Stomach (tissue), 9 donors: ENCODE measurements around the gene COX4I1. TPM values are rescaled to one million over a fixed set of nuclear protein-coding genes. Genes with fewer than 3 reads are reported as not detected.
"Not testable (repeated sequence)": the region's sequence is repeated elsewhere in the genome, so short reads cannot be mapped to it uniquely, and the experiment has no call there.

Source experiments
- DNase-seq, 2 donors: peaks; one replicate each; pipeline versions ENCODE4 v3.0.0 to v3.0.0-alpha.2; 2013 to 2019
- H3K27ac ChIP-seq, 5 donors: fragments of 200-600 bp in 4 of 5; sonication (generic) in 4 of 5; one replicate each; pipeline ENCODE4 v1.5.1; 2013 to 2019; ENCODE audit warnings: mild to moderate bottlenecking in 1 of 5, moderate library complexity in 1 of 5
- H3K27me3 ChIP-seq, 3 donors: fragments of 200-600 bp; sonication (generic); one replicate each; pipeline ENCODE4 v1.5.1; 2017 to 2019; ENCODE audit warnings: mixed run types in 1 of 3
- H3K36me3 ChIP-seq, 4 donors: fragments of 200-600 bp; sonication (generic); 1 replicate in 3 of 4; 2 replicates in 1 of 4; pipeline ENCODE4 v1.5.1; 2016 to 2019
- H3K4me1 ChIP-seq, 4 donors: fragments of 200-600 bp; sonication (generic); one replicate each; pipeline ENCODE4 v1.5.1; 2016 to 2019
- H3K4me3 ChIP-seq, 4 donors: fragments of 200-600 bp; sonication (generic) in 3 of 4; one replicate each; pipeline ENCODE4 v1.5.1; 2016 to 2019; ENCODE audit warnings: mild to moderate bottlenecking in 1 of 4
- H3K9me3 ChIP-seq, 4 donors: fragments of 200-600 bp; sonication (generic); one replicate each; pipeline ENCODE4 v1.5.1; 2016 to 2019
- CTCF ChIP-seq, 7 experiments: fragments of 450-650 bp in 4 of 7; fragments of 200-600 bp in 3 of 7; sonication (generic) in 3 of 7; IDR thresholded peaks; one replicate each; pipeline ENCODE4 v1.5.1; 2016 to 2019; ENCODE audit warnings: antibody characterized with exemption in 7 of 7, control low read depth in 2 of 7, mild to moderate bottlenecking in 1 of 7
- EP300 ChIP-seq: sonication (generic); formaldehyde crosslinking; IDR thresholded peaks from one replicate; pipeline ENCODE4 v1.6.1; 2017; ENCODE audit warnings: antibody characterized with exemption
- POLR2A ChIP-seq, 4 donors: fragments of 450-650 bp; IDR thresholded peaks; one replicate each; pipeline ENCODE4 v1.6.1; 2016; ENCODE audit warnings: antibody characterized with exemption in 4 of 4, control low read depth in 2 of 4, mild to moderate bottlenecking in 1 of 4, moderate library complexity in 1 of 4
- POLR2AphosphoS5 ChIP-seq, 3 donors: sonication (generic); formaldehyde crosslinking; IDR thresholded peaks; one replicate each; pipeline ENCODE4 v1.6.1; 2016; ENCODE audit warnings: antibody characterized with exemption in 3 of 3
- WGBS, 5 donors: extraction: QIAGEN DNeasy Blood & Tissue Kit in 3 of 5; methylation state at CpG; one replicate each; pipeline versions ENCODE4 v1.1.5 to v1.1.7; 2013 to 2018; 5-methylcytosine and 5-hydroxymethylcytosine counted together
- intact Hi-C: fragments of 100-400 bp; cut with DNase I; formaldehyde crosslinking; loops from one replicate; pipeline ENCODE4 v1.15.1; 2023; ENCODE audit warnings: low total_unique reads
- polyA plus RNA-seq, 3 donors: library from polyadenylated mRNA; stranded (reverse); fragments of 200-250 nt; gene quantifications; one replicate each; pipeline ENCODE4 v1.2.3, GENCODE V29; 2013
- total RNA-seq, 5 donors: library from RNA; depleted of rRNA; stranded (reverse); fragments of >200 nt; gene quantifications; one replicate each; pipeline versions ENCODE4 v1.1.0 to v1.2.3, GENCODE V29; 2014 to 2016
- donor health status: healthy with polysubstance abuse.
- donor health status: Bipolar disorder and iron deficiency.
- donor health status: healthy.

The COX4I1 gene
- total and polyA plus RNA-seq, 8 donors = 57.2 to 1,368 (median 668) TPM

GRCh38 chr16:85816159-85816558 lies 16.7 kb downstream of the COX4I1 start:
- intact Hi-C loops = loop anchor here (10.0 kb wide), 1 partner anchor 69 kb away; no protein-coding TSS in a partner anchor
- no peaks in the 10 kb centered on the region for H3K36me3 ChIP-seq
- no peak overlapping the region for H3K27ac ChIP-seq
- 89 to 96% (median 94%) methylated on average over 14 of the region's 14 CpGs for WGBS, 5 donors
- TF ChIP-seq EP300 = no peak
- no peak for TF ChIP-seq POLR2AphosphoS5 (IDR thresholded peaks at IDR 0.05)
- TF ChIP-seq CTCF (IDR thresholded peaks at IDR 0.05) = no peak
- TF ChIP-seq POLR2A (IDR thresholded peaks at IDR 0.05) = no peak
- H3K4me1 ChIP-seq = peaks cover 0 to 9% (median 1%) of the 10 kb centered on the region in 4 donors
- H3K9me3 ChIP-seq = no peaks in the 10 kb centered on the region
- DNase-seq = no peak
- no peak overlapping the region for H3K4me3 ChIP-seq
- H3K27me3 ChIP-seq = peaks cover 0 to 42% (median 0%) of the 10 kb centered on the region in 3 donors

DNA sequence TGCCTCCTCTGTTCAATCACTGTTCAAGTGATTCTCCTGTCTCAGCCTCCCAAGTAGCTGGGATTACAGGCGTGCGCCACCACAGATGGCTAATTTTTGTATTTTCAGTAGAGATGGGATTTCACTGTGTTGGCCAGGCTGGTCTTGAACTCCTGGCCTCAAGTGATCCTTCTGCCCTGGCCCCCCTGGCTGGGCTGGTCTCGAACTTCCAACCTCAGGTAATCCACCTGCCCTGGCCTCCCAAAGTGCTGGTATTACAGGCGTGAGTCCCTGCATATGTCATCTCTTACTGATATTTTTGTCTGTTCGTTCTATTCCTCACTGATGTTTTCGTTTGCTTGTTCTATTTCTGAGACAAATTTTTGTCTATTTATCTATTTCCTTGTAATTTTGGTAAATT lies 17.7 kb downstream of the COX4I1 start:
- intact Hi-C loops = loop anchor here (10.0 kb wide), 1 partner anchor 68 kb away; no protein-coding TSS in a partner anchor
- H3K9me3 ChIP-seq, H3K4me3 ChIP-seq, DNase-seq, H3K27ac ChIP-seq, H3K36me3 ChIP-seq: not testable (repeated sequence)
- peaks cover 0 to 19% (median 5%) of the 10 kb centered on the region in 4 donors for H3K4me1 ChIP-seq
- WGBS, 5 donors = 83 to 94% (median 89%) methylated on average over 6 of the region's 6 CpGs
- H3K27me3 ChIP-seq = peaks cover 0 to 36% (median 0%) of the 10 kb centered on the region in 3 donors

GRCh38 chr16:85819245-85819644 lies 19.8 kb downstream of the COX4I1 start:
- intact Hi-C loops = loop anchor here (10.0 kb wide), 1 partner anchor 66 kb away; no protein-coding TSS in a partner anchor

DNA sequence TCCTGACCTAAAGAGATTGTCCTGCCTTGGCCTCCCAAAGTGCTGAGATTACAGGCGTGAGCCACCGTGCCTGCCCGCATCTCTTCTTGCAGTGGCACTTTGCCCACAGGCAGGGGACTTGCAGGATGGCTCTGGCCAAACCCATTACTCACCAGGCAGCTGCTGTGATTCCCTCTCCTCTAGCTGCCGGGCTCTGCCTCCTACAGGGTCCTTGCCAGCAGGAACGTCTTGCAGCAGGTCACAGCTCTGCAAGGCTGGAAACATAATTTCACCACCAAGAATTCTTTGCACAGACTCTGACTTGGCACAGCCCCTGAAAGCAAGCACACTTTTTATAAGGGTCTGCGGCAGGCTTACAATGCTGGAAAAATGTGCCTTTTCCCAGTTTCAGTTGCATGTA lies 20.3 kb downstream of the COX4I1 start:
- H3K4me1 ChIP-seq = peaks cover 0 to 20% (median 5%) of the 10 kb centered on the region in 4 donors
- no peak overlapping the region for H3K27ac ChIP-seq
- intact Hi-C loops = loop anchor here (5.0 to 10.0 kb wide), 3 partner anchors 65 to 705 kb away; no protein-coding TSS in a partner anchor
- WGBS, 5 donors = 57 to 71% (median 60%) methylated on average over 6 of the region's 6 CpGs
- H3K36me3 ChIP-seq = no peaks in the 10 kb centered on the region
- peaks cover 0 to 15% (median 0%) of the 10 kb centered on the region in 3 donors for H3K27me3 ChIP-seq
- no peaks in the 10 kb centered on the region for H3K9me3 ChIP-seq
- no peak overlapping the region for H3K4me3 ChIP-seq
- TF ChIP-seq EP300 = no peak
- no peak for TF ChIP-seq CTCF (IDR thresholded peaks at IDR 0.05)
- no peak for TF ChIP-seq POLR2AphosphoS5 (IDR thresholded peaks at IDR 0.05)
- no peak for TF ChIP-seq POLR2A (IDR thresholded peaks at IDR 0.05)
- no peak for DNase-seq

More at GRCh38 chr16:85819245-85819644, 19.8 kb downstream of the COX4I1 start:
- Histone ChIP-seq H3K9me3 (no peaks in the 10 kb centered on the region), H3K36me3 (no peaks in the 10 kb centered on the region), H3K27ac (no peak overlapping the region), H3K4me1 (peaks cover 0 to 20% (median 5%) of the 10 kb centered on the region in 4 donors), H3K4me3 (no peak overlapping the region), H3K27me3 (peaks cover 0 to 17% (median 0%) of the 10 kb centered on the region in 3 donors)
- TF ChIP-seq POLR2AphosphoS5 (IDR thresholded peaks at IDR 0.05) (no peak), CTCF (IDR thresholded peaks at IDR 0.05) (peak in 5 of 7 experiments; percentile 31 to 65 (median 61)), EP300 (no peak), POLR2A (IDR thresholded peaks at IDR 0.05) (no peak)
- DNase-seq = peak; percentile 91
- WGBS, 5 donors = 2 to 3% (median 2%) methylated on average over 10 of the region's 10 CpGs
